ENCODE data around the gene TBL1X. TPM values are rescaled to one million over a fixed set of nuclear protein-coding genes. Genes with fewer than 3 reads are reported as not detected.

Gene TBL1X
- total RNA-seq, 1 experiment from 2014 or later = 15.0 TPM

DNA sequence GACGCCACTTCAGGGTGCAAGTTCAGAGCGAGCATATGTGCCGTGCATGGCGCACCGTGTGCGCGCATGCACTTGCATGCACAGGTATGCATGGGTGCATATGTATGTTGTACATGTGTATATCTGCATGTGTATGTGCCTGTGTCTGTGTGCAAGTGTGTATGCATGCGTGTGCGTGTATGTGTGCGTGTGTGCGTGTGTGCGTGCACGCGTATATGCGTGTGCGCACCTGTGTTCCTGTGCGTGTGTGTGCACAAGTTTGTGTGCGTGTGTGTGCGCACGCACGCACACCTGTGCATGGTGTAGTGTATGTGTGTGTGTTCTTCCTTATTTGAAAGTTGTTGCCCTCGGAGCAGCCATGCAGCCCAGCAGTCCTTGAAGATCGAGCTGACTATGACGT is 224.0 kb downstream of the TBL1X start:
- POLR2A ChIA-PET = no interaction called here
- no peak for DNase-seq (ENCODE audit: unreplicated experiment)
- Mint-ChIP-seq H3K27ac (ENCODE audit: low read depth, unreplicated experiment) (no peak overlapping the region), H3K36me3 (ENCODE audit: insufficient read depth, unreplicated experiment) (peaks cover 24% of the 10 kb centered on the region), H3K4me1 (ENCODE audit: insufficient read depth, unreplicated experiment) (no peaks in the 10 kb centered on the region), H3K4me3 (ENCODE audit: unreplicated experiment) (no peak overlapping the region), H3K9me3 (ENCODE audit: unreplicated experiment) (no peaks in the 10 kb centered on the region), H3K27me3 (ENCODE audit: insufficient read depth, unreplicated experiment) (no peaks in the 10 kb centered on the region)
- CTCF ChIA-PET = no interaction called here
- TF ChIP-seq, protein P1, sequence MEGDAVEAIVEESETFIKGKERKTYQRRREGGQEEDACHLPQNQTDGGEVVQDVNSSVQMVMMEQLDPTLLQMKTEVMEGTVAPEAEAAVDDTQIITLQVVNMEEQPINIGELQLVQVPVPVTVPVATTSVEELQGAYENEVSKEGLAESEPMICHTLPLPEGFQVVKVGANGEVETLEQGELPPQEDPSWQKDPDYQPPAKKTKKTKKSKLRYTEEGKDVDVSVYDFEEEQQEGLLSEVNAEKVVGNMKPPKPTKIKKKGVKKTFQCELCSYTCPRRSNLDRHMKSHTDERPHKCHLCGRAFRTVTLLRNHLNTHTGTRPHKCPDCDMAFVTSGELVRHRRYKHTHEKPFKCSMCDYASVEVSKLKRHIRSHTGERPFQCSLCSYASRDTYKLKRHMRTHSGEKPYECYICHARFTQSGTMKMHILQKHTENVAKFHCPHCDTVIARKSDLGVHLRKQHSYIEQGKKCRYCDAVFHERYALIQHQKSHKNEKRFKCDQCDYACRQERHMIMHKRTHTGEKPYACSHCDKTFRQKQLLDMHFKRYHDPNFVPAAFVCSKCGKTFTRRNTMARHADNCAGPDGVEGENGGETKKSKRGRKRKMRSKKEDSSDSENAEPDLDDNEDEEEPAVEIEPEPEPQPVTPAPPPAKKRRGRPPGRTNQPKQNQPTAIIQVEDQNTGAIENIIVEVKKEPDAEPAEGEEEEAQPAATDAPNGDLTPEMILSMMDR (IDR thresholded peaks at IDR 0.05; ENCODE audit: unreplicated experiment) = no peak
- intact Hi-C loops (cut with micrococcal nuclease) = no loop called here
- no TSS peak for BruUV-seq (replicated peaks)

DNA sequence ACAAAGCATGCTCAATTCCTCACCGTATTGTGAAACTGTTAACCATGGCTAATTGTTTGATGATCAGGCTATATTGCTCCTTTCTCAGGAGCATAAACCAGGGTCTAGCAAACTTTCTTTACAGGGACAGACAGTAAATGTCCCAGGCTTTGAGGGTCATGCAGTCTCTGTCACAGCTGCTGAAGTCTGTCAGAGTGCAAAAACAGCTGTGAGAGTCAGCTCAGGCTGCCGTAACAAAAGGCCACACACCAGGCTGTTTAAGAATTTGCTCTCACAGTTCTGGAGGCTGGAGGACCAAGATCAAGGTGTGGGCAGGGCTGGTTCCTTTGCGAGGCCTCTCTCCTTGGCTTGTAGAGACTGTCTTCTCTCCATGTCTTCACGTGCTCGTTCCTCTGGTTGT is 225.2 kb downstream of the TBL1X start:
- no peaks in the 10 kb centered on the region for H3K4me1 Mint-ChIP-seq (ENCODE audit: insufficient read depth, unreplicated experiment)
- H3K4me3 Mint-ChIP-seq (ENCODE audit: unreplicated experiment) = no peak overlapping the region
- ChIA-PET CTCF (interaction anchor here (0.6 kb wide), 1 partner anchor 386 kb away, joined by 4 read pairs; no protein-coding TSS in a partner anchor), POLR2A (no interaction called here)
- H3K27ac Mint-ChIP-seq (ENCODE audit: low read depth, unreplicated experiment) = no peak overlapping the region
- H3K9me3 Mint-ChIP-seq (ENCODE audit: unreplicated experiment) = no peaks in the 10 kb centered on the region
- intact Hi-C loops (cut with micrococcal nuclease) = no loop called here
- BruUV-seq (replicated peaks) = no TSS peak
- TF ChIP-seq, protein P1 (IDR thresholded peaks at IDR 0.05; ENCODE audit: unreplicated experiment) = no peak
- H3K36me3 Mint-ChIP-seq (ENCODE audit: insufficient read depth, unreplicated experiment) = peaks cover 31% of the 10 kb centered on the region
- no peaks in the 10 kb centered on the region for H3K27me3 Mint-ChIP-seq (ENCODE audit: insufficient read depth, unreplicated experiment)
- DNase-seq (ENCODE audit: unreplicated experiment) = no peak

DNA sequence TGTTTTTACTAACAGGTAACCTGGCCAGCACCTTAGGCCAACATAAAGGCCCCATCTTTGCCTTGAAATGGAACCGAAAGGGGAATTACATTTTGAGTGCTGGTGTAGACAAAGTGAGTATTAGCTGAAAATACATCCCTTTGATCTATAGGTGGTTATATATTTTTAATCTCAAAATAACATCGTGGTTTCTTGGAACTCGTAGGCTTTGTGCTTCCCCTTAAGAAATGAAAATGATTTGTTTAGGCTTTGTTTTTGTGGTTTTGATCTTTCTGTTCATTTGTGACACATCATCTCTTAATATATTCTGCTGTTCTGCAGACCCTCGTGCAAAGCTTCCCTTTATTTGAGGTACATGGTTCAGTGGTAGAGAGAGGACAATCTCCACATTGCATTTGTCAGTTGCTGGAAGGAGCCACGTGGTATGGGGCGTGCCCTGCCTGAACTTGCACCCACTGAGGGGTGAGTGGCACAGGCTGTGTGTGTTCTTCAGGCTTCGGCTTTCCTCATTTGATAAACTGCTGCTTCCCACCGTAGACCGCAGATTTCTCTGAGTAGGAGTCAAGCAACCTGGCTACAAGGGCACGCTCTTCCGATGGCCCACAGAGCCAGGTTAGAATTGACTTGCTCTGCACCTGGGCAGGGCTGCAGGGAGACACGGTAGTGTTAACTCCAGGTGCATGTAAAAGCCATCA is 228.6 kb downstream of the TBL1X start:
- intact Hi-C loops (cut with micrococcal nuclease) = no loop called here
- ChIA-PET POLR2A (no interaction called here), CTCF (interaction anchor here (0.8 kb wide), 1 partner anchor 1329 kb away, joined by 3 read pairs; no protein-coding TSS in a partner anchor)
- H3K27me3 Mint-ChIP-seq (ENCODE audit: insufficient read depth, unreplicated experiment) = no peaks in the 10 kb centered on the region
- no peak overlapping the region for H3K27ac Mint-ChIP-seq (ENCODE audit: low read depth, unreplicated experiment)
- H3K4me1 Mint-ChIP-seq (ENCODE audit: insufficient read depth, unreplicated experiment) = no peaks in the 10 kb centered on the region
- TF ChIP-seq, protein P1 (IDR thresholded peaks at IDR 0.05; ENCODE audit: unreplicated experiment) = no peak
- no peak overlapping the region for H3K4me3 Mint-ChIP-seq (ENCODE audit: unreplicated experiment)
- H3K9me3 Mint-ChIP-seq (ENCODE audit: unreplicated experiment) = no peaks in the 10 kb centered on the region
- DNase-seq (ENCODE audit: unreplicated experiment) = no peak
- peaks cover 17% of the 10 kb centered on the region for H3K36me3 Mint-ChIP-seq (ENCODE audit: insufficient read depth, unreplicated experiment)
- no TSS peak for BruUV-seq (replicated peaks)

DNA sequence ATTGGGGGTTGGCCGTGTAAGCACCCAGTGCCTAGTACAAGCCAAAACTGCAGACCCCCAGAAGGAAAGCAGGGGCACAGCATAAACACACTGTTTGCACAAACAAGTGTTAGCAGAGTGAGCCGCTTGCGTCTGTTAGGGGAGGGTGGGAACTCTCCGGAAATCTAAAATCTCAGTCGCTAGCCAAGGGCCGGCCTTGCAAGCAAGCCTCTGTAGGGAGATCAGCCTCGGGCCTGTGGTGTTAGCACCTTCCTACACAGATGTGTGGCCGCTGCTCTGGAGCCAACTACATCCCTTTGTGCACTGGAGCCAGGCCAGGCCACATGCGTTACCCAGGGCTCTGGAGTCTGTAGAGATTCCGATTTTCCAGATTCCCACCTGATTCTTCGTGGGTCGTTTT is 233.7 kb downstream of the TBL1X start:
- Mint-ChIP-seq H3K4me1 (ENCODE audit: insufficient read depth, unreplicated experiment) (no peaks in the 10 kb centered on the region), H3K27ac (ENCODE audit: low read depth, unreplicated experiment) (no peak overlapping the region), H3K4me3 (ENCODE audit: unreplicated experiment) (no peak overlapping the region), H3K27me3 (ENCODE audit: insufficient read depth, unreplicated experiment) (no peaks in the 10 kb centered on the region), H3K36me3 (ENCODE audit: insufficient read depth, unreplicated experiment) (peaks cover 23% of the 10 kb centered on the region), H3K9me3 (ENCODE audit: unreplicated experiment) (no peaks in the 10 kb centered on the region)
- intact Hi-C loops (cut with micrococcal nuclease) = no loop called here
- ChIA-PET POLR2A (no interaction called here), CTCF (no interaction called here)
- DNase-seq (ENCODE audit: unreplicated experiment) = no peak
- TF ChIP-seq, protein P1 (IDR thresholded peaks at IDR 0.05; ENCODE audit: unreplicated experiment) = no peak
- no TSS peak for BruUV-seq (replicated peaks)
